GM23338 (cell line): Measurements from ENCODE around the gene DNAH8. TPM values are rescaled to one million over a fixed set of nuclear protein-coding genes. Genes with fewer than 3 reads are reported as not detected.

Experiments used
- CREB1 ChIP-seq: fragments of 250-450 bp; sonication (Bioruptor Pico); IDR thresholded peaks from 2 replicates; pipeline ENCODE4 v1.5.0; 2020; ENCODE audit warnings: low read depth, mild to moderate bottlenecking, moderate library complexity
- NANOG ChIP-seq: IDR thresholded peaks from 2 replicates; pipeline ENCODE4 v1.6.1; 2016; ENCODE audit warnings: antibody characterized with exemption, borderline replicate concordance
- REST ChIP-seq: IDR thresholded peaks from one replicate; pipeline ENCODE4 v1.6.1; 2018; ENCODE audit warnings: antibody characterized with exemption; ENCODE audit not compliant: unreplicated experiment
- STAT1 ChIP-seq: IDR thresholded peaks from one replicate; pipeline ENCODE4 v1.6.1; 2016; ENCODE audit warnings: antibody characterized with exemption; ENCODE audit not compliant: unreplicated experiment
- ZNF114 ChIP-seq: fragments of 250-450 bp; sonication (Bioruptor Pico); IDR thresholded peaks from 2 replicates; pipeline ENCODE4 v1.5.0; 2020; ENCODE audit warnings: mild to moderate bottlenecking, moderate library complexity
- ZNF331 ChIP-seq: fragments of 250-450 bp; sonication (Bioruptor Pico); IDR thresholded peaks from 2 replicates; pipeline ENCODE4 v1.5.0; 2020; ENCODE audit warnings: low read depth, mild to moderate bottlenecking, moderate library complexity
- ZNF462 ChIP-seq: fragments of 250-450 bp; sonication (Bioruptor Pico); IDR thresholded peaks from 2 replicates; pipeline ENCODE4 v1.5.0; 2020; ENCODE audit warnings: mild to moderate bottlenecking, moderate library complexity
- polyA plus RNA-seq: library from polyadenylated mRNA; unstranded; fragments of >200 nt; fragmentation: Nextera tagmentation; extraction: Ambion mirVana; gene quantifications from 2 replicates; pipeline ENCODE4 v1.2.1, GENCODE V29; 2016
- total RNA-seq: library from RNA; depleted of rRNA; stranded (reverse); fragments of >200 nt; shearing (Covaris generic); gene quantifications from 2 replicates; pipeline ENCODE4 v1.2.3, GENCODE V29; 2014

Gene DNAH8
- total and polyA plus RNA-seq, 2 experiments from 2014 or later: 0.02 TPM; not detected in 1

GRCh38 chr6:38833320-38833719 lies 118.2 kb downstream of the DNAH8 start (continued):
- TF ChIP-seq ZNF462 (CRISPR knock-in tag) (no peak), REST (no peak), CREB1 (CRISPR knock-in tag) (no peak), ZNF114 (CRISPR knock-in tag) (no peak), NANOG (no peak), ZNF331 (CRISPR knock-in tag) (no peak), STAT1 (no peak)
